KG1 (cell line): Measurements from ENCODE around the gene TNFSF15.
A peak's percentile ranks its signal among the peaks of the same experiment; 100 is the strongest.

ENCODE experiments used
- DNase-seq: peaks from one replicate; lab custom pipeline; 2025; lab: John Stamatoyannopoulos, UW

TNFSF15 gene

GRCh38 chr9:114787781-114788498, 17.9 kb downstream of the TNFSF15 start:
- DNase-seq = no peak

DNA sequence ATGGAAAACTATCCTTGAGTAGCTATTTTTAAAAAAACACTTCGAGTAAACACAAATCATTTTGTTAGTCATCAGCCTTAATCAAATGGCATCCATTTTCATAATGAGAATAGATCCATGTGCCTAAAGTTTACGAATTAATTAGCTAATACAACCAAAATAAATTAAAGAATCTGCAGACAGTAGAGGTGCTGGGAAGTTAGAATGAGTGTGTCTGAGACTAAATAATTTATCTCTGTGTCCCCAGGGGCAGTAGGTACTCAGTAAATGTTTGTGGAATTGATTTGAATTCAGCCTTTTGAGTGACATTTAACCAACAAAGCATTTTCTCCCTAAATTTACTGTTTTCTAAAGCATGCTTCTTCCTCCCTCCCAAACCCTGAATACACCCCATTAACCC, 18.6 kb downstream of the TNFSF15 start:
- DNase-seq = no peak

- no peak for DNase-seq
Measured at GRCh38 chr9:114785866-114786650, 19.8 kb downstream of the TNFSF15 start.

DNA sequence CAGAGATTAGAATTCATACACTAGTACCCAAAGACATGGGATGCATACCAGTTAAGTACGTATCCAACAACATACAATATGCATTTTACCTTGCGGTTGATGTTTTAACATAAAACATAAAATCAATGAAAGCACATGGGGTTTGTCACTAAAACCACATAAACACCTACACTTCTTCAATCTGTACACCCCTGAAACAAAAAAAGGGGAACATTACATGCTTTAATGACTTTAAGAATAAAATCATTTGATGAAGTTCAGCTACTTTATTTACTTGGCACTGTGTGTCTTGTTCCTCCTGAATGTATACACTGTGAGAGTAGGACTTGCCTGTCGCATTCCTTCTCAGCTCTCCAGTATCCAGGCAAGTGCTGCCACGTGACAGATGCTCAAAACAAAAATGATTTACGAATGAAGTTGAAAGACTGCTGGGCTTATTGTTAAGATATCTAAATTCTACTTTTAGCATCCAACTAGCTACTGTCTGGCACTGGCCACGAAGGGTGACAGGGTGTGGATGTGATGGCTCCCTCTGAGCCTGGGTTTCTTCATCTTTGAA, 21.0 kb downstream of the TNFSF15 start:
- no peak for DNase-seq

DNA sequence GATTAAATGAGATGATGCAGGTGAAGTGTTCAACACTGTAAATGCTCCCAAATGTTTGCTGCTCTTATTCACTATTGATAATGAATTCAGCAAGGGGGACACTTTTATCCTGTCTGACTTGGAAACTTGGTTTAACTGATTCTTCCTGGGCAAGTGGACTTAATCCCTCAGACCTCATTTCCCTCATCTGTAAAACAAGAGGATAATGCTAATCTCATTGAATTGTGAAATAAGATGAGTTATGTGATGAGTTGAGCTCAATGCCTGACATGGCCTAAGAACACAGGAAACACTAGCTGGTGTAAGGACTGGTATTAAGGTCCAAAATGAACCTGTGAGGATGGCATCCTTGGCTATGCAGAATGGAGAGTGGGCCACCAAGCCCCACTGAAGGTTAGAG, 23.3 kb downstream of the TNFSF15 start:
- no peak for DNase-seq

DNA sequence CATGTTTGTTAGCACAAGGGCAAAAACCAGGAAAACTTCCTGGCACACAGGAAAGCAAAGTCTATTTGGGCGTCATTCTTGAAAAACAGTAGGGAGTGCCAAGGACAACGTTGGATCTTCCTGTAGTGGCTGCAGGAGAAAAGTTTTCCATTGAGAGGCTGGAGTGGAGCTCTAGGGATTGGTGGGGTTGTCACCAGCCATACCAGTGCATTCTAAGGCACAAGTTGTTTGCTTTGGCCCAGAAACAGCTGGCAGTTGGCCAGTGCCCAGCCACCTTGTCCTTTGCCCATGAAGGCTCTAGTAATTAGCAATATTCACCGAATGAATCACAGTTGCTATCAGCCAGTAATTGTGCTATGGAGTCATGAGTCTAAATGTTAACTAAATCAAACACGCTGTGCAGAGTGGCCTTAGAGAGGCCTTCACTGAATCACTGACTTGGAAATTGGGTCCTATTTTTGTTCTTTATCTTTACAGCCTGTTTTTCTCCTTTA, 26.4 kb downstream of the TNFSF15 start:
- DNase-seq = no peak

DNA sequence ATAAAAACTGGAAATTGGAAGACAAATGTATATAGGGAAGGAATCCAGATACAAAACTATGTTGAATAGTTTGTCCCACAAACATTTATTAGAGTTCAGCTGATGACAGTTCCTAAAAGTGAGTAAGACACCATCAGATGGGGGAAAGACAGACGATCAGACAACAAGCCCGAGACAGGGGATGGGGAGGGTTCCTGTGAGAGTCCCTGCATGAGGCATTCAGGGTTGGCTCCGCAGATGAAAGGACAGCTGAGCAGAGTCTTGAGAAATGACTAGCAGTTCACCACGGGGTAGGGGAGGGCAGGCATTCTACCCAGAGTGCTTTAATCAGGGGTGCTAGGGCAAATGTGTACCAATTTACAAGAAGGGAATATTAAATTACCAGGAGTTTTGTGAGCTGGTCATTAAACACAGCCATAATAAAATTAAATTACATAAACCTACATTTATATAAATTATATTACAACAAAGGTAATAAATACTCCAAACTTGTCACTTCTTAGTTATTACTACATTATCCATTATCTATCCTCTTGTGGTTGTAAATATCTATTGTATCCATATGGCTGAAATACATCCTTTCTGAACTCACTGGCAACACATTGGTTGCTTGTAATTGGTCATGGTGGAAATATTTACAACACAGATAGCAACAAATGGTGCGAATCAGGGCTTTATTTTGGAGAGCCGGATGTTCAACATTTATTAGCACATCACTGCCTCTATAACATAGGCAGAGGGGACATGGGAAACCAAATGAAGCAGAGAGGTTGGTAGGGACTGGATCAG, 27.8 kb downstream of the TNFSF15 start:
- DNase-seq = no peak

DNA sequence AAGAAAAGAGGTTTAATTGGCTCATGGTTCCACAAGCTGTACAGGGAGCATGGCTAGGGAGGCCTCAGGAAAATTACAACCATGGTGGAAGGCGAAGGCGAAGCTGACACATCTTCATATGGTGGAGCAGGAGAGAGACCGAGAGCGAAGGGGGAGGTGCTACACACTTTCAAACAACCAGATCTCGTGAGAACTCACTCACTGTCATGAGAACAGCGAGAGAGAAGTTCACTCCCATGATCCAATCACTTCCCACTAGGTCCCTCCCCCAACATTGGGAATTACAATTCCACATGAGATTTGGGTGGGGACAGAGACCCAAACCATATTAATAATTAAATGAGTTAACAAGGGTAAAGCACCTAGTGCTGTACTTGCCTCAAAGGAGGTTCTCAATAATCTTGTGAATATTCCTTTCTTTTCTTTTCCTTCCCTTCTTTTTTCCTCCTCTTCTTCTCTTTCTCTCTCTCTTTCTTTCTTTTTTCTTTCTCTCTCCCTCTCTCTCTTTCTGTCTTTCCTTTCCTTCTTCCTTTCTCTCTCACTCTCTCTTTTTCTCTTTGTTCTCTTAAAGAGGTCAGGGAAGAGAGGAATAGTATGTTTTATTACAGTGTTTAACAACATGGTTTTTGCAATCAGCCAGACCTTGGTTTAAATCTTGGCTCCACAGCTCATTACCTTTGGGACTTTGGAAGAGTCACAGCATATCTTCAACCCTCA, 29.0 kb downstream of the TNFSF15 start:
- no peak for DNase-seq

DNA sequence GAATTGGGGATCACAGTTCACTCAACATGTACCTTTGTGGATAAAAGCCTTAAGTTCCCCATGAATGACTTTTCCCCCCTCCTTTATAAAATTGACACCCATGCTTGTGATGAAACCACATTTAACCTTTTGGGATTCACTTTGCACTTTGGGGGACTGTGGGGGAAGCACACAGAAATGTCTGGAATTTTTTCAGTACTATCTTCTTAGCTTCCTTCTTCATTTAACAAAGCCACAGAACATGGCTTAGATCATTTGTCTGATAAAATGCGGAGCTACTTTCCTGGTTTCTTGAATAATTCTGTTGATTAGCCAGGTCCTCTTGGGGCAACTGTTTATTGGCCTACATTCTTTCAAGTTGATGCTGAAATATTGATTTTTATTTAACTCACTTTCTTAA, 29.9 kb downstream of the TNFSF15 start:
- DNase-seq = no peak

- DNase-seq = no peak
Measured at GRCh38 chr9:114775121-114775520, 30.7 kb downstream of the TNFSF15 start.

DNA sequence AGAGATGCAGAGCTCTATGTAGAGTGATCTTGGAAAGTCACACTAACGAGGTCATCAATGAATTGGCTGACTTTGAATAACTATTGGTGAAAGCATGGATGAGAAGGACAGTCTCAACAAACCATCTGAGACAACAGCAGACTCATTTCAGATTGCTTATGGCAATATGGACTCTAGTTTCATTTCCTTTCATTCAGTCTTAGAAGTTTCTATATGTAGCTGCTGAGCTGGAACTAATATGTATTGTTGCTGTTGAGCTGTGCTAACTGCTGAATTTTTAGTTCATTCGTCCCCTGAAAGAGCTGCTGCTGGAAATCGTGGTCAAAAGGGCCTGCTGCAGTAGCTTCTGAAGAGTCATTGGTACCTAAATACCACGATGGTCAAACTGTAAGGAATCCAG, 31.3 kb downstream of the TNFSF15 start:
- DNase-seq = no peak

- no peak for DNase-seq
Measured at GRCh38 chr9:114771889-114772288, 34.0 kb downstream of the TNFSF15 start.

GRCh38 chr9:114770991-114771390, 34.8 kb downstream of the TNFSF15 start:
- DNase-seq = no peak

DNA sequence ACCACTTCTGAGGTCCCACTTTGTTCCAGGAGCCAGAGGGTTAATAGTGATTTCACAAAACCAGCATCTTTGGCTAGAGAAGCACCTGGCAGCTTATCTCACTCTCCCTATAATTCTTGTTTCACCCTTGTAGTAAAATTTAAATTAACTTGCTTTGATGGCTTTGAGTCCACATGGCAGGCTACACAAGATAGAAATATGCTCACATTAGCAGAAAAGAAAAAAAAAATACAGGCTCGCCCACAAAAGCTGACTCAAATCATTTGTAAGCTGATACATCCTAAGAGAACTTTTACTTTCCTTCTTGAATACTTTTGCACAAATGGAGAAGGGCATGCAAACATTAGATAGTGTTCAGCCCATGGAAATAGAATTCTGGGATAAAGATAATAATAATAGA, 36.2 kb downstream of the TNFSF15 start:
- no peak for DNase-seq

DNA sequence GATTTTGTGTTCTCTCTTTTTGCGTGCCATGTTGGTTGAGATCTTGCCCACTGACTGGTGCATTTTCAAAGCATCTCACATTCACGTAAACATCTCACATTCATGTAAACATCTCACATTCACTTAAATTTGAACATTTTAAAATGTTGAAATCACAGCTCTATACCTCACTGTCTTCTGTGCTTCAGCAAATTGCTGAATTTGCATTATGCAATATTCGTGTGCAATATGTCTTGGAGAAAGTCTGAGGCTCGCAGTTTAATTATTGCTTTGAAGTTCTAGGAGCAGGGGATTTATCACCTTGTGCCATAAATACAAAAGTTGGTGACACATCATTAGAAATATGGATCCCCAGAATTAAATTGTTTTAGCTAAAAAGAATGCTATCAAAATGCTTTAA, 42.6 kb downstream of the TNFSF15 start:
- DNase-seq = no peak

GRCh38 chr9:114761523-114761922, 44.3 kb downstream of the TNFSF15 start:
- DNase-seq = no peak

DNA sequence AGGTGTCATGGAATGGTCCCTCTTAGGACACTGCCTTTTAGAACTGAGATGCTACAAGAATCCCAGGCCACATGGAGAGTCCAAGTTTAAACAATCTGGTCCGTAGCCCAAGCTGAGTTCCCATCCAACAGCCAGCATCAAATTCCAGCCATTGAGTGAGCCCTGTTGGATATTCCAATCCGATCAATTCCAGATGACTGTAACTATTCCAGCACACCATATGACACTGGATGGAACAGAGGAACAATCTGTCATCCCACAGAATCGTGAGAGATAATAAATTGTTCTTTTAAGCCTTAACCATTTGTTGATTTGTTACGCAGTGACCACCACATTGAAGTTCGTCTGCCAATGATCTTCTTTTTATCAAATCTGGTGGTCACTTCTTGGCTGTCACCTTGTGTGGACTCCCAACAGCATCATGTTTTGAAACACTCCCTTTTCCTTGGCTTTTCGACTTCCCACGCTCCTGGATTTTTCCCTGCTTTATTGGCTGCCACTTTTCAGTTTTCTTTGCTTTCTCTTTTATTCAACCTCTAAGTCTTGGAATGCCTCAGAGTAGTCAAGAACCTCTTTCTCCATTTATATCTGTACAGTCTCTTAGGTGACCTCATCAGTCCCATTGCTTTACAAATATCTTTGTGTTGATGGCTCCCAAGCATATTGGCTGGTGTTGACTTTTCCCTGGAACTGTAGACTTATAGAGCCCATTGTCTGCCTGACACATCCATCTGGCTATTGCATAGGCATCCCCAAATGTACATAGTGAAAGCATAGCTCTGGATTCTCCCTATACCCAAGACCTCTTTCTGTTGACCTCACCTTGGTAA, 46.1 kb downstream of the TNFSF15 start:
- no peak for DNase-seq

DNA sequence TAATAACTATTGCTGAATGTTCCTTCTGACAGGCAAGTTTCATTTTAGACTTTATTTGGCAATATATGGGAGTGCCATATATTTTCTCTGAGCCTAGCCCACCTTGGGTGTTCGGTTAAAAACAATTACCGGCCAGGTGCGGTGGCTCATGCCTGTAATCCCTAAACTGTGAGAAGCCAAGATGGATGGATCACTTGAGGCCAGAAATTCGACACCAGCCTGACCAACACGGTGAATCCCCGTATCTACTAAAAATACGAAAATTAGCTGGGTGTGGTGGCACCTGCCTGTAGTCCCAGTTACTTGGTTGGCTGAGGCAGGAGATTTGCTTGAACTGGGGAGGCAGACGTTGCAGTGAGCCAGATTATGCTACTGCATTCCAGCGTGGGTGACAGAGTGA, 47.9 kb downstream of the TNFSF15 start:
- no peak for DNase-seq

DNA sequence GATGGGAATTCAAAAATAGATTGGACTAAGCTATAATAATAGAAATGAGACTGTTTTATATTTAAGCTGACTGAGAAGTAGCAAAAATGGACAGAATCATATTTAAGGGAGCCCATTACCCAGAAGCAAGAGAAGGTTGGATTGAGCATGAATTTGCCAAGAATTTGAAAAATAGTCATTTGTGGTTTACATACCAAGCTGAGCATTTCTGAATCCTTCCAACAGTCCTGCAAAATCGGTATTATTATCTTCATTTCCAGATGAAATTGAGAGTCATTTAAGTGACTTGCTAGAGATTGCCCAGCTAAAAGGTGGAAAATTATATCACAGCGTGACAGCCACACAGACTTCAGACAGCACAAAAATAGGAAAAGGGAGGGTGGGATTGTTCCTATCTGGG, 48.4 kb downstream of the TNFSF15 start:
- no peak for DNase-seq

DNA sequence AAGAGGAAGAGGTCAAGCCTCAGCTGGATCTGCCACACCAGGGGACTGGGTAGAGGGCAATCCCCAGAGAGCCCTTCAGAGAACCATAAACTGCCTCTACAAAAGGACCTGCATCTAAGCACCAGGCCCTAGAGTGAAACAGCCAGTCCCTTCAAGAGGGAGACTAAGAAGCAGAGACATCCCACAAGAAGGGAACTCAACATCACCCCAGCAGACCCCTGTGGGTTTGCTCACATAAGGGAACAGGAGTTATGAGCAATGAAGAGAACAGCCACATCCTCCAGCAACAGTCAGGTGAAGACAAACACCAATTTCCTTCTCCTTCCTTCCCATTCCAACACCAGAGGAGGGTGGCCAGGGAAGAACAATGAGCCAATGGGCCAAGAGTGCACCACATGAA, 48.9 kb downstream of the TNFSF15 start:
- DNase-seq = no peak

DNA sequence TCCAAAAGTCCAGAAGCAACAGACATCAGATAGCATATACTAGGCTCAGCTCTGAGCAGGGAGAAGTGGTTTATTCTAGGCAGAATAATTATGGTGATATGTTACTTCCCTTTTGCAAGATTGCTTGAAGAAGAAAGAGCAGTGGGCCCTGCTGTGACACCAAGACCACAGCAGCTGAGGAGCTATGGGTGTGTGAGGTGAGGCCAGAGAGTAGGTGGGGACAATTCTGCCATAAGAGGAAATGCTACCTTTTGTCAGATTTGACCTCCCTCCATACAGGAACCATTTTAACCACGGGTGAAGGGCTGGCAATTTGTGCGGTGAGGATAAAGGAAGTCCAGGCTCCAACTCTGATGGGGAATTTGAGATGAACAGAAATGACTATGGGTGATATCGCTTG, 51.3 kb downstream of the TNFSF15 start:
- DNase-seq = peak; percentile 11
